Fibroblast of skin of right quadriceps (primary cell): ENCODE measurements around the gene BICD1.
"Not testable (repeated sequence)": the region's sequence is repeated elsewhere in the genome, so short reads cannot be mapped to it uniquely, and the experiment has no call there.

Experiments used
- DNase-seq: peaks from one replicate; pipeline ENCODE4 v3.0.0-alpha.2; 2013

BICD1 gene

GRCh38 chr12:32146074-32146873 lies 39.6 kb downstream of the BICD1 start:
- DNase-seq, result no peak

- peak; percentile 52 for DNase-seq
Measured at GRCh38 chr12:32148372-32148771, 41.7 kb downstream of the BICD1 start.

GRCh38 chr12:32149489-32149888 lies 42.8 kb downstream of the BICD1 start:
- DNase-seq, result no peak

GRCh38 chr12:32151086-32151485 lies 44.4 kb downstream of the BICD1 start:
- DNase-seq, result no peak

GRCh38 chr12:32151552-32151951 lies 44.9 kb downstream of the BICD1 start:
- no peak for DNase-seq

GRCh38 chr12:32155041-32155440 lies 48.4 kb downstream of the BICD1 start:
- no peak for DNase-seq

- no peak for DNase-seq
Measured at GRCh38 chr12:32155961-32156529, 49.4 kb downstream of the BICD1 start.

- DNase-seq, result no peak
Measured at GRCh38 chr12:32158525-32158924, 51.9 kb downstream of the BICD1 start.

- DNase-seq, result no peak
Measured at GRCh38 chr12:32159381-32159780, 52.7 kb downstream of the BICD1 start.

GRCh38 chr12:32159925-32160324 lies 53.3 kb downstream of the BICD1 start:
- peak; percentile 9 for DNase-seq

- no peak for DNase-seq
Measured at GRCh38 chr12:32161058-32161457, 54.4 kb downstream of the BICD1 start.

- DNase-seq, result no peak
Measured at GRCh38 chr12:32163596-32163995, 56.9 kb downstream of the BICD1 start.

- DNase-seq, result no peak
Measured at GRCh38 chr12:32166510-32166909, 59.9 kb downstream of the BICD1 start.

- DNase-seq, result no peak
Measured at GRCh38 chr12:32170437-32170998, 63.9 kb downstream of the BICD1 start.

GRCh38 chr12:32171211-32171610 lies 64.6 kb downstream of the BICD1 start:
- no peak for DNase-seq

- DNase-seq, result no peak
Measured at GRCh38 chr12:32176606-32177005, 70.0 kb downstream of the BICD1 start.

GRCh38 chr12:32178341-32179010 lies 71.8 kb downstream of the BICD1 start:
- no peak for DNase-seq

GRCh38 chr12:32179011-32179395 lies 72.4 kb downstream of the BICD1 start:
- DNase-seq, result no peak

GRCh38 chr12:32181498-32182175 lies 75.0 kb downstream of the BICD1 start:
- peak; percentile 42 for DNase-seq

GRCh38 chr12:32183650-32184049 lies 77.0 kb downstream of the BICD1 start:
- DNase-seq, result peak; percentile 48

- not testable (repeated sequence) for DNase-seq
Measured at GRCh38 chr12:32187127-32187526, 80.5 kb downstream of the BICD1 start.

GRCh38 chr12:32191445-32191844 lies 84.8 kb downstream of the BICD1 start:
- no peak for DNase-seq
